Tibial artery (tissue), 4 donors: ENCODE data around the gene SLC9A3.

Experiments
- DNase-seq, 2 donors: peaks; one replicate each; pipeline ENCODE4 v3.0.0-alpha.2; 2019
- H3K27ac ChIP-seq, 2 donors: fragments of 200-600 bp; sonication (generic) in 1 of 2; 1 replicate in 1 of 2; 2 replicates in 1 of 2; pipeline ENCODE4 v1.5.1; 2018 to 2019; ENCODE audit warnings: mild to moderate bottlenecking in 1 of 2
- H3K27me3 ChIP-seq, 2 donors: fragments of 200-600 bp; sonication (generic) in 1 of 2; one replicate each; pipeline versions ENCODE4 v1.5.1 to v1.6.0; 2016 to 2019
- H3K36me3 ChIP-seq, 3 donors: fragments of 200-600 bp; sonication (generic) in 2 of 3; one replicate each; pipeline ENCODE4 v1.5.1; 2016 to 2019; ENCODE audit warnings: mild to moderate bottlenecking in 2 of 3
- H3K4me1 ChIP-seq, 4 donors: fragments of 200-600 bp; sonication (generic) in 2 of 4; 1 replicate in 3 of 4; 2 replicates in 1 of 4; pipeline ENCODE4 v1.5.1; 2016 to 2019
- H3K4me3 ChIP-seq, 2 donors: fragments of 200-600 bp; sonication (generic) in 1 of 2; 1 replicate in 1 of 2; 2 replicates in 1 of 2; pipeline ENCODE4 v1.5.1; 2018 to 2019; ENCODE audit warnings: mild to moderate bottlenecking in 2 of 2
- H3K9me3 ChIP-seq, 3 donors: fragments of 200-600 bp; sonication (generic) in 1 of 3; one replicate each; pipeline ENCODE4 v1.5.1; 2016 to 2019
- CTCF ChIP-seq, 2 experiments: fragments of 200-600 bp in 1 of 2; fragments of 450-650 bp in 1 of 2; IDR thresholded peaks; one replicate each; pipeline ENCODE4 v1.5.1; 2017 to 2019; ENCODE audit warnings: antibody characterized with exemption in 2 of 2, mild to moderate bottlenecking in 1 of 2, moderate library complexity in 1 of 2
- intact Hi-C: fragments of 100-400 bp; cut with DNase I; formaldehyde crosslinking; loops from one replicate; pipeline ENCODE4 v1.15.0; 2023; ENCODE audit warnings: low total_unique reads

SLC9A3 gene

GRCh38 chr5:568061-568781 lies 44.0 kb upstream of the SLC9A3 start:
- H3K36me3 ChIP-seq: no peaks in the 10 kb centered on the region
- H3K4me3 ChIP-seq: no peak overlapping the region
- TF ChIP-seq CTCF (IDR thresholded peaks at IDR 0.05): no peak
- no peaks in the 10 kb centered on the region for H3K4me1 ChIP-seq
- no peaks in the 10 kb centered on the region for H3K9me3 ChIP-seq
- DNase-seq: no peak
- H3K27ac ChIP-seq: no peak overlapping the region
- intact Hi-C loops: loop anchor here (5.0 kb wide), 1 partner anchor 649 kb away; no protein-coding TSS in a partner anchor
- H3K27me3 ChIP-seq: peaks cover 0 to 36% of the 10 kb centered on the region in 2 donors

GRCh38 chr5:567664-568060 lies 43.4 kb upstream of the SLC9A3 start:
- Histone ChIP-seq H3K9me3 (no peaks in the 10 kb centered on the region), H3K27me3 (peaks cover 0 to 36% of the 10 kb centered on the region in 2 donors), H3K4me1 (no peaks in the 10 kb centered on the region), H3K4me3 (no peak overlapping the region), H3K27ac (no peak overlapping the region), H3K36me3 (no peaks in the 10 kb centered on the region)
- no peak for TF ChIP-seq CTCF (IDR thresholded peaks at IDR 0.05)
- no peak for DNase-seq
- intact Hi-C loops: loop anchor here (5.0 kb wide), 1 partner anchor 650 kb away; no protein-coding TSS in a partner anchor

GRCh38 chr5:566636-567309 lies 42.5 kb upstream of the SLC9A3 start:
- Histone ChIP-seq H3K4me1 (no peaks in the 10 kb centered on the region), H3K27me3 (peaks cover 0 to 35% of the 10 kb centered on the region in 2 donors), H3K36me3 (no peaks in the 10 kb centered on the region), H3K9me3 (no peaks in the 10 kb centered on the region), H3K4me3 (no peak overlapping the region), H3K27ac (no peak overlapping the region)
- TF ChIP-seq CTCF (IDR thresholded peaks at IDR 0.05): no peak
- no peak for DNase-seq
- intact Hi-C loops: loop anchor here (5.0 kb wide), 1 partner anchor 651 kb away; no protein-coding TSS in a partner anchor

- peak in 1 of 2 donors; percentile 65 for DNase-seq
- Histone ChIP-seq H3K36me3 (no peaks in the 10 kb centered on the region), H3K4me3 (no peak overlapping the region), H3K27me3 (peaks cover 0 to 38% of the 10 kb centered on the region in 2 donors), H3K4me1 (no peaks in the 10 kb centered on the region), H3K27ac (no peak overlapping the region), H3K9me3 (no peaks in the 10 kb centered on the region)
- no peak for TF ChIP-seq CTCF (IDR thresholded peaks at IDR 0.05)
- intact Hi-C loops: loop anchor here (5.0 kb wide), 1 partner anchor 651 kb away; no protein-coding TSS in a partner anchor
Observed at GRCh38 chr5:565782-566440, 41.7 kb upstream of the SLC9A3 start.

- peak in 1 of 2 donors; percentile 5 for DNase-seq
- intact Hi-C loops: no loop called here
- H3K9me3 ChIP-seq: no peaks in the 10 kb centered on the region
- H3K27ac ChIP-seq: no peak overlapping the region
- H3K27me3 ChIP-seq: peaks cover 0 to 35% of the 10 kb centered on the region in 2 donors
- no peaks in the 10 kb centered on the region for H3K4me1 ChIP-seq
- H3K36me3 ChIP-seq: no peaks in the 10 kb centered on the region
- H3K4me3 ChIP-seq: no peak overlapping the region
- no peak for TF ChIP-seq CTCF (IDR thresholded peaks at IDR 0.05)
Observed at GRCh38 chr5:561408-561807, 37.2 kb upstream of the SLC9A3 start.
